ENCODE results near the gene BMPER.

DNA sequence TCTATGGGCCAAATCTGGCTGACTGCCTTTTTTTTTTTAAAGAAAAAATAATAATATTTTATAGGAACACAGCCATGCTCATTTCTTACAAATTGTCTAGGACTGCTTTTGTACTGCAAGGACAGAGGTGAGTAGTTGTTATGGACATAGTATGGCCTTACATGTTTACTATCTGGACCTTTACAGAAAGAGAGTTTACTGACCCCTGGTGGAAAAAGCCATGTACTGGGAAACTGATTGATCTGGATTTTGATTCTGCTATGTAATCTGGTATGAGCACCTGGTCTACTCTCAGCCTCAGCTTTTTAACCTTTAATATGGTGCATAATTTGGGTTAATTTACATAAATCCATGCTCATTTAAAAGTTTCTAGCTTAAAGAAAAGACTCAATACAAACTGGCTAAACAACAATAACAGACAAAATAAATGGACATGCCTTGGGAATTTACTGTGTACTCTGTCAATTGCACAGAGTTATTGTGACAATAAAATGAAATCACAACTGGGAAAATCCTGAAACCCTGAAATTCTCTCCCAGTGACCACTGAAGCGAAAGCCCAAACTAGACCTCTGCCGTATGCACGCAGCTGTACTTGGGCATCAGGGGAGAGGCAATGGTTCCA, 260.7 kb downstream of the BMPER start:
- TF ChIP-seq, protein P1, sequence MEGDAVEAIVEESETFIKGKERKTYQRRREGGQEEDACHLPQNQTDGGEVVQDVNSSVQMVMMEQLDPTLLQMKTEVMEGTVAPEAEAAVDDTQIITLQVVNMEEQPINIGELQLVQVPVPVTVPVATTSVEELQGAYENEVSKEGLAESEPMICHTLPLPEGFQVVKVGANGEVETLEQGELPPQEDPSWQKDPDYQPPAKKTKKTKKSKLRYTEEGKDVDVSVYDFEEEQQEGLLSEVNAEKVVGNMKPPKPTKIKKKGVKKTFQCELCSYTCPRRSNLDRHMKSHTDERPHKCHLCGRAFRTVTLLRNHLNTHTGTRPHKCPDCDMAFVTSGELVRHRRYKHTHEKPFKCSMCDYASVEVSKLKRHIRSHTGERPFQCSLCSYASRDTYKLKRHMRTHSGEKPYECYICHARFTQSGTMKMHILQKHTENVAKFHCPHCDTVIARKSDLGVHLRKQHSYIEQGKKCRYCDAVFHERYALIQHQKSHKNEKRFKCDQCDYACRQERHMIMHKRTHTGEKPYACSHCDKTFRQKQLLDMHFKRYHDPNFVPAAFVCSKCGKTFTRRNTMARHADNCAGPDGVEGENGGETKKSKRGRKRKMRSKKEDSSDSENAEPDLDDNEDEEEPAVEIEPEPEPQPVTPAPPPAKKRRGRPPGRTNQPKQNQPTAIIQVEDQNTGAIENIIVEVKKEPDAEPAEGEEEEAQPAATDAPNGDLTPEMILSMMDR (conservative IDR thresholded peaks at IDR 0.05 in 1 of 2, IDR thresholded peaks at IDR 0.05 in 1 of 2; ENCODE audit: extremely low read depth in 1 of 2, insufficient read depth in 1 of 2, low read depth in 1 of 2, low read length in 2 of 2): peak; percentile 50 to 77
- TF ChIP-seq EZH2 (IDR thresholded peaks at IDR 0.05; ENCODE audit: borderline replicate concordance, low read length): no peak

Measured in mammary epithelial cell (primary cell).